GM12878 (cell line): ENCODE measurements around the gene WWOX. TPM values are rescaled to one million over a fixed set of nuclear protein-coding genes. Genes with fewer than 3 reads are reported as not detected.

ENCODE experiments used
- ATAC-seq: fragments of 200-7000 bp; cut with Tn5 transposase; 3 replicates; pipeline ENCODE4 v1.9.1; 2020; ENCODE audit warnings: mild to moderate bottlenecking, moderate library complexity
- BruUV-seq: library from RNA; stranded (reverse); fragments of 400-500 nt; replicated peaks from 2 replicates; lab custom pipeline; 2021; lab: Mats Ljungman, UMichigan
- CTCF ChIA-PET: fragments of 300-600 bp; sonication (Branson Sonifier 250); formaldehyde crosslinking; extraction: SDS; loops from one replicate; lab custom pipeline; 2021; ENCODE audit warnings: inconsistent platforms; lab: Yijun Ruan, JAX
- POLR2A ChIA-PET: fragments of 350-600 bp; formaldehyde crosslinking; extraction: SDS; loops from one replicate; lab custom pipeline; 2021; ENCODE audit warnings: inconsistent platforms; lab: Charles Lee
- RAD21 ChIA-PET: fragments of 300-600 bp; sonication (Branson Sonifier 250); formaldehyde crosslinking; loops from one replicate; lab custom pipeline; 2023; ENCODE audit warnings: antibody characterized with exemption; ENCODE audit not compliant: unreplicated experiment; lab: Charles Lee
- SMC1A ChIA-PET: fragments of 300-600 bp; sonication (Branson Sonifier 250); formaldehyde crosslinking; loops from one replicate; lab custom pipeline; 2023; ENCODE audit not compliant: unreplicated experiment, uncharacterized antibody; lab: Charles Lee
- DNase-seq: peaks from one replicate; pipeline ENCODE4 v3.0.0-alpha.2; 2011; ENCODE audit warnings: low read depth, low spot score
- FAIRE-seq: peaks from 3 replicates; lab custom pipeline; 2011; peaks lifted over from hg19 to GRCh38; lab: Jason Lieb, UNC
- H2AFZ ChIP-seq: 2 replicates; pipeline ENCODE4 v1.6.0; 2011; ENCODE audit warnings: low read depth, low read length, control low read depth; ENCODE audit not compliant: control insufficient read depth
- H3K27ac ChIP-seq: 2 replicates; pipeline ENCODE4 v1.5.1; 2011; ENCODE audit warnings: control low read depth; ENCODE audit not compliant: control insufficient read depth, insufficient read depth
- H3K27me3 ChIP-seq, 2 experiments: replicated peaks in 1 of 2; 2 replicates each; pipeline versions ENCODE4 v1.6.0 to v1.6.1; 2011; ENCODE audit warnings: low read length in 1 of 2; ENCODE audit not compliant: control insufficient read depth in 2 of 2, insufficient read depth in 2 of 2
- H3K36me3 ChIP-seq, 2 experiments: 2 replicates each; pipeline ENCODE4 v1.5.1; 2011; ENCODE audit warnings: low read length in 1 of 2; ENCODE audit not compliant: control insufficient read depth in 2 of 2, insufficient read depth in 2 of 2
- H3K4me1 ChIP-seq: 2 replicates; pipeline ENCODE4 v1.6.1; 2011; ENCODE audit warnings: mild to moderate bottlenecking, low read length, moderate library complexity, mixed read lengths; ENCODE audit not compliant: control insufficient read depth, insufficient read depth
- H3K4me2 ChIP-seq: 2 replicates; pipeline ENCODE4 v1.6.0; 2011; ENCODE audit warnings: control low read depth; ENCODE audit not compliant: control insufficient read depth, insufficient read depth
- H3K4me3 ChIP-seq: fragments of 200-600 bp; sonication (generic); 2 replicates; pipeline ENCODE4 v1.5.1; 2016
- H3K79me2 ChIP-seq: 2 replicates; pipeline ENCODE4 v1.6.0; 2011; ENCODE audit warnings: low read length; ENCODE audit not compliant: control insufficient read depth, insufficient read depth
- H3K9ac ChIP-seq: 2 replicates; pipeline ENCODE4 v1.8.0; 2011; ENCODE audit warnings: low read length, control low read depth, mixed read lengths; ENCODE audit not compliant: control insufficient read depth, insufficient read depth
- H3K9me3 ChIP-seq: replicated peaks from 3 replicates; pipeline ENCODE4 v1.5.1; 2011; ENCODE audit warnings: mild to moderate bottlenecking, low read length; ENCODE audit not compliant: control insufficient read depth, insufficient read depth
- H4K20me1 ChIP-seq: 2 replicates; pipeline ENCODE4 v1.6.0; 2011; ENCODE audit not compliant: control insufficient read depth, insufficient read depth
- ATF3 ChIP-seq: IDR thresholded peaks from 2 replicates; pipeline ENCODE4 v1.6.1; 2011; ENCODE audit warnings: low read depth, mild to moderate bottlenecking, low read length, moderate library complexity, borderline replicate concordance; ENCODE audit errors: extremely low read depth
- BCL3 ChIP-seq: IDR thresholded peaks from 2 replicates; pipeline ENCODE4 v1.6.1; 2011; ENCODE audit warnings: borderline replicate concordance, low read depth, mild to moderate bottlenecking, moderate library complexity, low read length; ENCODE audit not compliant: insufficient read depth, poor library complexity, severe bottlenecking
- CHD4 ChIP-seq: fragments of 200-600 bp; sonication (generic); IDR thresholded peaks from 2 replicates; pipeline ENCODE4 v1.6.1; 2016; ENCODE audit warnings: mild to moderate bottlenecking
- EGR1 ChIP-seq, 2 experiments: IDR thresholded peaks; 1 replicate in 1 of 2; 2 replicates in 1 of 2; pipeline ENCODE4 v1.6.1; 2011 to 2012; ENCODE audit warnings: low read depth in 2 of 2, low read length in 2 of 2, borderline replicate concordance in 1 of 2, mild to moderate bottlenecking in 1 of 2, moderate library complexity in 1 of 2
- IKZF1 ChIP-seq: fragments of 450-650 bp; conservative IDR thresholded peaks from 2 replicates; pipeline ENCODE4 v1.6.1; 2017; ENCODE audit warnings: antibody characterized with exemption, mild to moderate bottlenecking
- IRF4 ChIP-seq: IDR thresholded peaks from 2 replicates; pipeline ENCODE4 v1.6.1; 2011; ENCODE audit warnings: low read depth, low read length
- PAX8 ChIP-seq: fragments of 450-650 bp; IDR thresholded peaks from 2 replicates; pipeline ENCODE4 v1.6.1; 2017; ENCODE audit warnings: mild to moderate bottlenecking, moderate library complexity
- POLR2AphosphoS2 ChIP-seq: IDR thresholded peaks from 2 replicates; pipeline ENCODE4 v1.6.1; 2011; ENCODE audit warnings: low read depth, mild to moderate bottlenecking, low read length, improper control_type of control experiment, moderate library complexity
- RCOR1 ChIP-seq: conservative IDR thresholded peaks from 2 replicates; pipeline ENCODE4 v1.6.1; 2012; ENCODE audit warnings: low read depth, low read length, improper control_type of control experiment
- SKIL ChIP-seq: fragments of 450-650 bp; IDR thresholded peaks from 2 replicates; pipeline ENCODE4 v1.6.1; 2017; ENCODE audit warnings: mild to moderate bottlenecking, low read depth, inconsistent platforms; ENCODE audit not compliant: poor library complexity, severe bottlenecking
- SMC3 ChIP-seq: IDR thresholded peaks from 2 replicates; pipeline ENCODE4 v1.6.1; 2011; ENCODE audit warnings: low read length, improper control_type of control experiment, borderline replicate concordance
- SP1 ChIP-seq: IDR thresholded peaks from one replicate; pipeline ENCODE4 v1.6.1; 2011; ENCODE audit warnings: low read depth, low read length
- SPI1 ChIP-seq: IDR thresholded peaks from 2 replicates; pipeline ENCODE4 v1.6.1; 2011; ENCODE audit warnings: low read depth, mild to moderate bottlenecking, low read length, moderate library complexity, borderline replicate concordance; ENCODE audit not compliant: insufficient read depth
- YY1 ChIP-seq: IDR thresholded peaks from 2 replicates; pipeline ENCODE4 v1.6.1; 2011; ENCODE audit warnings: low read depth, mild to moderate bottlenecking, low read length
- ZNF687 ChIP-seq: fragments of 450-650 bp; IDR thresholded peaks from 2 replicates; pipeline ENCODE4 v1.6.1; 2017; ENCODE audit warnings: mild to moderate bottlenecking, moderate library complexity
- ZSCAN29 ChIP-seq: fragments of 450-650 bp; IDR thresholded peaks from 2 replicates; pipeline ENCODE4 v1.6.1; 2017; ENCODE audit warnings: mild to moderate bottlenecking, moderate library complexity
- WGBS: methylation state at CpG from one replicate; pipeline ENCODE4 v1.1.6; 2016; ENCODE audit warnings: low lambda C conversion rate; ENCODE audit not compliant: insufficient replicate concordance, insufficient coverage; ENCODE audit errors: missing lambda C conversion rate; 5-methylcytosine and 5-hydroxymethylcytosine counted together
- in situ Hi-C: fragments of 300-500 bp; cut with MboI; formaldehyde crosslinking; loops from 9 replicates; pipeline ENCODE4 v1.14.3; 2018; ENCODE audit warnings: mixed read lengths
- intact Hi-C: fragments of 100-400 bp; cut with micrococcal nuclease; formaldehyde crosslinking; loops from one replicate; pipeline ENCODE4 v1.14.2; 2022; ENCODE audit not compliant: unreplicated experiment
- polyA plus RNA-seq, 11 experiments: library from polyadenylated mRNA; depleted of rRNA in 4 of 11; unstranded in 6 of 11; stranded (reverse) in 5 of 11; fragments of >200 nt; fragmentation: Nextera tagmentation in 4 of 11; fragmentation: Illumina TruSeq in 1 of 11; extraction: Ambion mirVana in 4 of 11; extraction: Trizol in 1 of 11; gene quantifications; 1 replicate in 1 of 11; 2 replicates in 10 of 11; pipeline versions ENCODE4 v1.2.1 to v1.2.3, GENCODE V29; 2011 to 2016; ENCODE audit warnings: inconsistent platforms in 2 of 11, missing spikeins in 2 of 11, low read depth in 1 of 11
- total RNA-seq, 4 experiments: library from RNA; depleted of rRNA in 3 of 4; stranded (reverse); fragments of >200 nt in 3 of 4; fragmentation: Illumina TruSeq in 1 of 4; extraction: Trizol in 1 of 4; gene quantifications; 2 replicates each; pipeline versions ENCODE4 v1.2.1 to v1.2.3, GENCODE V29; 2013 to 2021

Gene WWOX
- total and polyA plus RNA-seq, 10 of the 15 experiments (the other 5 are each of a cell fraction or from before 2014, with no cell fraction given) = 2.8 to 24.4 (median 17.8) TPM

GRCh38 chr16:78633551-78633950 lies 534.1 kb downstream of the WWOX start (continued):
- TF ChIP-seq SKIL (no peak), PAX8 (no peak), RCOR1 (no peak), BCL3 (no peak), POLR2AphosphoS2 (no peak), EGR1 (IDR thresholded peaks at IDR 0.05; ENCODE audit: borderline replicate concordance in 1 of 2, low read depth in 2 of 2, low read length in 2 of 2) (no peak), IRF4 (no peak)

GRCh38 chr16:78635807-78636206 lies 536.4 kb downstream of the WWOX start:
- ChIA-PET POLR2A (no interaction called here), RAD21 (no interaction called here), SMC1A (no interaction called here), CTCF (interaction anchor here (1.0 kb wide), 1 partner anchor 158 kb away, joined by 3 read pairs; no protein-coding TSS in a partner anchor)
- intact Hi-C loops (no loop called here), in situ Hi-C loops (no loop called here)
- Histone ChIP-seq H3K9ac (no peak overlapping the region), H3K27me3 (no peaks in the 10 kb centered on the region), H3K36me3 (no peaks in the 10 kb centered on the region), H3K4me1 (no peaks in the 10 kb centered on the region), H3K9me3 (no peaks in the 10 kb centered on the region), H3K4me2 (no peak overlapping the region), H4K20me1 (no peaks in the 10 kb centered on the region), H3K27ac (no peak overlapping the region), H3K79me2 (no peaks in the 10 kb centered on the region), H2AFZ (no peak overlapping the region), H3K4me3 (no peak overlapping the region)
- BruUV-seq = no TSS peak
- 62% methylated on average over 9 of the region's 9 CpGs for WGBS
- FAIRE-seq = no peak
- DNase-seq = no peak
- TF ChIP-seq ATF3 (no peak), YY1 (no peak), SP1 (no peak), IKZF1 (no peak), SPI1 (no peak), SMC3 (no peak), CHD4 (no peak), ZNF687 (no peak), ZSCAN29 (no peak)
- ATAC-seq = no peak
